H1 (cell line): ENCODE measurements around the gene MARCHF10. TPM values are rescaled to one million over a fixed set of nuclear protein-coding genes. Genes with fewer than 3 reads are reported as not detected.

Experiments used
- CTCF ChIA-PET: fragments of 300-600 bp; sonication (Branson Sonifier 250); formaldehyde crosslinking; loops from one replicate; lab custom pipeline; 2021; ENCODE audit not compliant: partially characterized antibody; lab: Charles Lee
- POLR2A ChIA-PET: fragments of 300-600 bp; sonication (Branson Sonifier 250); formaldehyde crosslinking; loops from one replicate; lab custom pipeline; 2021; ENCODE audit warnings: inconsistent platforms; ENCODE audit not compliant: partially characterized antibody; lab: Charles Lee
- DNase-seq, 2 experiments: peaks; one replicate each; pipeline versions ENCODE4 v3.0.0 to v3.0.0-alpha.2; 2010 to 2022; ENCODE audit warnings: low spot score in 2 of 2, low read depth in 1 of 2, mixed read lengths in 1 of 2
- FAIRE-seq: peaks from 2 replicates; lab custom pipeline; 2011; peaks lifted over from hg19 to GRCh38; lab: Jason Lieb, UNC
- H2AFZ ChIP-seq: 2 replicates; pipeline ENCODE4 v1.8.1; 2012; ENCODE audit warnings: low read length, inconsistent platforms
- H2AK5ac ChIP-seq: 2 replicates; pipeline ENCODE4 v1.6.1; 2013; ENCODE audit warnings: low read depth, low read length
- H2BK120ac ChIP-seq: replicated peaks from 2 replicates; pipeline ENCODE3; 2013; ENCODE audit warnings: low read depth, low read length, inconsistent platforms
- H2BK12ac ChIP-seq: 2 replicates; pipeline ENCODE4 v1.6.1; 2013; ENCODE audit warnings: low read depth, low read length
- H2BK15ac ChIP-seq: 2 replicates; pipeline ENCODE4 v1.6.1; 2013; ENCODE audit warnings: low read length
- H2BK20ac ChIP-seq: 2 replicates; pipeline ENCODE4 v1.6.1; 2013; ENCODE audit warnings: low read length
- H2BK5ac ChIP-seq: 2 replicates; pipeline ENCODE4 v1.6.1; 2013; ENCODE audit warnings: low read depth, low read length
- H3K14ac ChIP-seq: 2 replicates; pipeline ENCODE4 v1.6.1; 2013; ENCODE audit warnings: inconsistent platforms; ENCODE audit not compliant: insufficient read length
- H3K18ac ChIP-seq: 2 replicates; pipeline ENCODE4 v1.6.1; 2013; ENCODE audit warnings: low read length; ENCODE audit errors: extremely low read depth
- H3K23ac ChIP-seq: 2 replicates; pipeline ENCODE4 v1.6.1; 2013; ENCODE audit warnings: inconsistent platforms; ENCODE audit not compliant: insufficient read length
- H3K23me2 ChIP-seq: 2 replicates; pipeline ENCODE4 v1.6.1; 2013; ENCODE audit warnings: low read depth, low read length
- H3K27ac ChIP-seq: 2 replicates; pipeline ENCODE4 v1.6.1; 2011; ENCODE audit warnings: low read depth, low read length, inconsistent platforms
- H3K27me3 ChIP-seq, 4 experiments: replicated peaks in 1 of 4; 1 replicate in 1 of 4; 2 replicates in 3 of 4; pipeline versions ENCODE4 v1.6.1 to v1.8.1; 2011 to 2013; ENCODE audit warnings: low read length in 3 of 4, mild to moderate bottlenecking in 3 of 4, inconsistent platforms in 2 of 4, mixed read lengths in 2 of 4, moderate library complexity in 1 of 4; ENCODE audit not compliant: control insufficient read depth in 3 of 4, insufficient read depth in 3 of 4; ENCODE audit errors: extremely low read depth in 1 of 4
- H3K36me3 ChIP-seq, 4 experiments: 2 replicates each; pipeline versions ENCODE4 v1.6.1 to v1.8.1; 2011 to 2013; ENCODE audit warnings: mild to moderate bottlenecking in 4 of 4, low read length in 3 of 4, moderate library complexity in 2 of 4, control low read depth in 1 of 4, inconsistent platforms in 1 of 4; ENCODE audit not compliant: insufficient read depth in 4 of 4, control insufficient read depth in 2 of 4
- H3K4ac ChIP-seq: replicated peaks from 2 replicates; pipeline ENCODE3; 2013; ENCODE audit warnings: low read length, low read depth, mixed read lengths, inconsistent platforms; ENCODE audit not compliant: insufficient read length
- H3K4me1 ChIP-seq, 4 experiments: replicated peaks in 1 of 4; 1 replicate in 1 of 4; 2 replicates in 3 of 4; pipeline versions ENCODE4 v1.6.1 to v1.8.1; 2011 to 2013; ENCODE audit warnings: low read length in 3 of 4, inconsistent platforms in 2 of 4, mixed read lengths in 1 of 4; ENCODE audit not compliant: insufficient read depth in 4 of 4, control insufficient read depth in 3 of 4
- H3K4me2 ChIP-seq, 2 experiments: 2 replicates each; pipeline versions ENCODE4 v1.6.1 to v1.8.1; 2011 to 2013; ENCODE audit warnings: low read depth in 2 of 2, low read length in 2 of 2, control low read depth in 1 of 2, inconsistent platforms in 1 of 2, mild to moderate bottlenecking in 1 of 2; ENCODE audit not compliant: insufficient read depth in 1 of 2
- H3K4me3 ChIP-seq, 4 experiments: fragments of 200-600, 300-600 bp in 1 of 4; sonication (generic), shearing (Covaris generic), sonication (Bioruptor Twin) in 1 of 4; 2 replicates each; pipeline versions ENCODE4 v1.5.1 to v1.8.1; 2011 to 2016; ENCODE audit warnings: low read length in 4 of 4, low read depth in 3 of 4, control low read depth in 2 of 4, inconsistent platforms in 2 of 4, mild to moderate bottlenecking in 2 of 4, mixed read lengths in 1 of 4, moderate library complexity in 1 of 4; ENCODE audit not compliant: insufficient read depth in 2 of 4; ENCODE audit errors: extremely low read depth in 1 of 4
- H3K56ac ChIP-seq: replicated peaks from 2 replicates; pipeline ENCODE3; 2013; ENCODE audit warnings: low read depth, mild to moderate bottlenecking, mixed read lengths, low read length, inconsistent platforms; ENCODE audit not compliant: insufficient read length
- H3K79me1 ChIP-seq: 2 replicates; pipeline ENCODE4 v1.6.1; 2013; ENCODE audit warnings: low read depth, low read length, control low read depth
- H3K79me2 ChIP-seq, 2 experiments: 2 replicates each; pipeline versions ENCODE4 v1.6.1 to v1.8.1; 2012 to 2013; ENCODE audit warnings: low read length in 2 of 2, mild to moderate bottlenecking in 2 of 2, inconsistent platforms in 1 of 2; ENCODE audit not compliant: insufficient read depth in 2 of 2, control insufficient read depth in 1 of 2
- H3K9ac ChIP-seq, 4 experiments: replicated peaks in 1 of 4; 1 replicate in 1 of 4; 2 replicates in 3 of 4; pipeline versions ENCODE4 v1.6.1 to v1.8.1; 2011 to 2013; ENCODE audit warnings: low read depth in 3 of 4, low read length in 3 of 4, control low read depth in 2 of 4, mild to moderate bottlenecking in 2 of 4, moderate library complexity in 2 of 4, inconsistent platforms in 1 of 4; ENCODE audit errors: extremely low read depth in 1 of 4
- H3K9me3 ChIP-seq, 2 experiments: 2 replicates each; pipeline versions ENCODE4 v1.6.1 to v1.8.1; 2012 to 2013; ENCODE audit warnings: mild to moderate bottlenecking in 2 of 2, moderate library complexity in 2 of 2, control low read depth in 1 of 2, inconsistent platforms in 1 of 2, low read depth in 1 of 2, low read length in 1 of 2, mixed read lengths in 1 of 2; ENCODE audit not compliant: insufficient read depth in 2 of 2
- H4K20me1 ChIP-seq, 2 experiments: replicated peaks in 1 of 2; 2 replicates each; pipeline versions ENCODE3 to v1.8.1; 2011 to 2013; ENCODE audit warnings: inconsistent platforms in 2 of 2, low read length in 2 of 2, mild to moderate bottlenecking in 1 of 2; ENCODE audit not compliant: insufficient read depth in 2 of 2, control insufficient read depth in 1 of 2
- H4K5ac ChIP-seq: 2 replicates; pipeline ENCODE4 v1.6.1; 2013; ENCODE audit warnings: low read length, low read depth, mixed read lengths, inconsistent platforms; ENCODE audit not compliant: insufficient read length
- H4K8ac ChIP-seq: 2 replicates; pipeline ENCODE4 v1.8.0; 2013; ENCODE audit warnings: mild to moderate bottlenecking, moderate library complexity, low read length, inconsistent platforms; ENCODE audit not compliant: insufficient read depth; ENCODE audit errors: extremely low read depth
- H4K91ac ChIP-seq: replicated peaks from 2 replicates; pipeline ENCODE3; 2013; ENCODE audit warnings: low read length, mixed read lengths, inconsistent platforms; ENCODE audit not compliant: insufficient read length
- CBX5 ChIP-seq: fragments of 300-800, 300-1000 bp; sonication (generic); IDR thresholded peaks from 2 replicates; pipeline ENCODE4 v1.7.1; 2016; ENCODE audit warnings: antibody characterized with exemption, low read length, low read depth
- POLR2AphosphoS5 ChIP-seq: IDR thresholded peaks from 2 replicates; pipeline ENCODE4 v1.6.1; 2011; ENCODE audit warnings: low read depth, low read length
- SP1 ChIP-seq: IDR thresholded peaks from 2 replicates; pipeline ENCODE4 v1.6.1; 2011; ENCODE audit warnings: low read depth, low read length
- ZNF274 ChIP-seq: IDR thresholded peaks from 2 replicates; pipeline ENCODE4 v1.7.0; 2012; ENCODE audit warnings: low read length, borderline replicate concordance; ENCODE audit errors: extremely low read depth
- WGBS, 2 experiments: shearing (Covaris generic) in 1 of 2; methylation state at CpG; one replicate each; pipeline versions ENCODE4 v1.1.6 to v1.1.7; 2013 to 2015; ENCODE audit warnings: low lambda C conversion rate in 2 of 2, mixed read lengths in 2 of 2, inconsistent platforms in 1 of 2, low coverage in 1 of 2, missing lambda C conversion rate in 1 of 2; ENCODE audit not compliant: insufficient replicate concordance in 2 of 2, insufficient coverage in 1 of 2, insufficient read length in 1 of 2; ENCODE audit errors: extremely low coverage in 1 of 2, missing lambda C conversion rate in 1 of 2; 5-methylcytosine and 5-hydroxymethylcytosine counted together
- polyA plus RNA-seq, 7 experiments: library from polyadenylated mRNA; depleted of rRNA in 3 of 7; stranded (reverse) in 5 of 7; unstranded in 2 of 7; fragments of >200 nt in 5 of 7; fragments of 200-250 nt in 2 of 7; gene quantifications; 1 replicate in 5 of 7; 2 replicates in 1 of 7; 4 replicates in 1 of 7; pipeline versions ENCODE4 v1.2.1 to v1.2.3, GENCODE V29; 2011 to 2013; ENCODE audit warnings: missing spikeins in 2 of 7, mixed read lengths in 2 of 7
- total RNA-seq: library from RNA; stranded (reverse); fragmentation: NEBNext Ultra II Directional; extraction: Animal tissue kit (Norgen Biotek cat#: 25700); gene quantifications from 2 replicates; pipeline ENCODE4 v1.2.1, GENCODE V29; 2021

The MARCHF10 gene
- total and polyA plus RNA-seq, 2 of the 8 experiments (the other 6 are each of a cell fraction or from before 2014, with no cell fraction given), result 0.48 to 0.73 TPM

DNA sequence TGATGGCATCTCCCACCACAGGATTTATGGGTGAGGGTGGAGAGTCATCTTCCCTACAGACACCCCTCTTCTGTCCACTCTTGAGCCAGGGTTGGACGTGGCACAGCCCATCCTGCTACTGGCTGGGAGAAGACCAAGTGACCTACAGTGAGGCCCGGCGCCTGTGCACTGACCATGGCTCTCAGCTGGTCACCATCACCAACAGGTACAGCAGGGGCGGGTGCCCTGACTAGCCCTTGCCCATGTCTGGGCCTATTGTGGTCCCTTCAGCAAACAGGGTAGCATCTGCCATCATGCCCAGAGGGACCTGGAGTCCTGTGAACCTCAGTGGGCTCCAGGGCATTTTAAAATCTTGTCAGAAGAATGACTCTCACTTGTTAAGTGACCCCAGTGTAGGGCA, 132.4 kb downstream of the MARCHF10 start:
- DNase-seq (no peak), FAIRE-seq (no peak)
- Histone ChIP-seq H2BK20ac (no peak overlapping the region), H4K8ac (no peak overlapping the region), H2AK5ac (no peak overlapping the region), H4K20me1 (no peaks in the 10 kb centered on the region), H3K4ac (no peak overlapping the region), H3K4me2 (no peak overlapping the region), H3K9ac (no peak overlapping the region), H3K36me3 (peaks cover 0 to 3% (median 0%) of the 10 kb centered on the region in 4 experiments; a peak in 2 of 8 replicates), H2BK15ac (no peak overlapping the region), H3K4me3 (no peak overlapping the region), H2BK5ac (no peak overlapping the region), H4K91ac (no peak overlapping the region), H3K9me3 (no peaks in the 10 kb centered on the region; a peak in 1 of 4 replicates), H3K18ac (no peak overlapping the region), H3K27ac (no peak overlapping the region), H3K4me1 (peaks cover 0 to 4% (median 0%) of the 10 kb centered on the region in 4 experiments; a peak in 2 of 7 replicates), H3K23ac (no peak overlapping the region), H2BK120ac (no peak overlapping the region), H4K5ac (no peak overlapping the region), H2BK12ac (no peak overlapping the region), H3K14ac (no peak overlapping the region), H3K23me2 (no peaks in the 10 kb centered on the region), H3K27me3 (no peaks in the 10 kb centered on the region), H3K56ac (no peak overlapping the region), H3K79me2 (no peaks in the 10 kb centered on the region), H3K79me1 (no peaks in the 10 kb centered on the region), H2AFZ (no peak overlapping the region)
- 92% methylated on average over 4 of the region's 4 CpGs; no CpG with 5 or more reads in 1 of the 2 experiments for WGBS, 2 experiments
- no peak for TF ChIP-seq POLR2AphosphoS5
- TF ChIP-seq SP1, result no peak
- TF ChIP-seq ZNF274, result no peak
- TF ChIP-seq CBX5, result no peak
- CTCF ChIA-PET, result interaction anchor here (1.2 to 9.0 kb wide), 2 partner anchors 17 to 587 kb away, joined by 3 to 68 read pairs; no protein-coding TSS in a partner anchor
- POLR2A ChIA-PET, result no interaction called here
